Measurements from ENCODE around the gene KCNIP4. TPM values are rescaled to one million over a fixed set of nuclear protein-coding genes. Genes with fewer than 3 reads are reported as not detected.

KCNIP4 gene
- total and polyA plus RNA-seq, 4 donors: 12.5 to 74.2 (median 54.5) TPM

GRCh38 chr4:21454831-21455230 is 493.7 kb downstream of the KCNIP4 start:
- Histone ChIP-seq H3K27ac (ENCODE audit: low read depth, low read length) (no peak overlapping the region), H3K4me3 (ENCODE audit: low read depth, low read length) (no peak overlapping the region), H3K27me3 (ENCODE audit: control insufficient read depth, insufficient read depth, low read length) (no peaks in the 10 kb centered on the region), H3K9me3 (ENCODE audit: control insufficient read depth, insufficient read depth, low read length) (no peaks in the 10 kb centered on the region), H3K4me1 (ENCODE audit: control insufficient read depth, insufficient read depth, low read length) (no peaks in the 10 kb centered on the region), H3K36me3 (ENCODE audit: control insufficient read depth, insufficient read depth, low read length) (no peaks in the 10 kb centered on the region)
- no peak for DNase-seq (ENCODE audit: low read depth in 4 of 6, low spot score in 6 of 6)
- WGBS (ENCODE audit: insufficient coverage): 67% methylated on average over 1 of the region's 1 CpG

DNA sequence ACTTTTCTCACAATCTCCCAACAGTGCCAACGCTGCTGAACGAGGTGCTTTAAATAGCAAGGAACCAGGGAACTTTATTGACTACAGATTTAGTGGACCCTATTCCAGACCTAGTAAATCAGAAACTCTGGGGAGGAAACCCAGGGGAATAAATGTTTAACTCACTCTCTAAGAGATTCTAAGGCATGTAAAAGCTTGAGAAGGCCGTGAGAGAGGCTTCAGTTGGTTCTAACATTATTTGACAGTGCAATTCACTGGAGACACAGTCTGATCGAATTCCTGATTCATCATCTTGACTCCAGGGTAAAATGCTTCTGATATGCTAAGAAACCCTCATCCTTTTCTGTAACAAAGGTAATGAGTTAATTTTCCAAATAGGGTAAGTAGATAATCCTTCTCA is 494.4 kb downstream of the KCNIP4 start:
- Histone ChIP-seq H3K9me3 (ENCODE audit: control insufficient read depth, insufficient read depth, low read length) (no peaks in the 10 kb centered on the region), H3K27me3 (ENCODE audit: control insufficient read depth, insufficient read depth, low read length) (no peaks in the 10 kb centered on the region), H3K36me3 (ENCODE audit: control insufficient read depth, insufficient read depth, low read length) (no peaks in the 10 kb centered on the region), H3K4me3 (ENCODE audit: low read depth, low read length) (no peak overlapping the region), H3K4me1 (ENCODE audit: control insufficient read depth, insufficient read depth, low read length) (no peaks in the 10 kb centered on the region), H3K27ac (ENCODE audit: low read depth, low read length) (no peak overlapping the region)
- no peak for DNase-seq (ENCODE audit: low read depth in 4 of 6, low spot score in 6 of 6)
- WGBS (ENCODE audit: insufficient coverage): 47% methylated on average over 2 of the region's 4 CpGs

- Histone ChIP-seq H3K4me3 (ENCODE audit: low read depth, low read length) (no peak overlapping the region), H3K4me1 (ENCODE audit: control insufficient read depth, insufficient read depth, low read length) (no peaks in the 10 kb centered on the region), H3K27me3 (ENCODE audit: control insufficient read depth, insufficient read depth, low read length) (no peaks in the 10 kb centered on the region), H3K9me3 (ENCODE audit: control insufficient read depth, insufficient read depth, low read length) (no peaks in the 10 kb centered on the region), H3K27ac (ENCODE audit: low read depth, low read length) (no peak overlapping the region), H3K36me3 (ENCODE audit: control insufficient read depth, insufficient read depth, low read length) (no peaks in the 10 kb centered on the region)
- DNase-seq (ENCODE audit: low read depth in 4 of 6, low spot score in 6 of 6): no peak
These were observed 495.6 kb downstream of the KCNIP4 start for GRCh38 chr4:21452931-21453330.

DNA sequence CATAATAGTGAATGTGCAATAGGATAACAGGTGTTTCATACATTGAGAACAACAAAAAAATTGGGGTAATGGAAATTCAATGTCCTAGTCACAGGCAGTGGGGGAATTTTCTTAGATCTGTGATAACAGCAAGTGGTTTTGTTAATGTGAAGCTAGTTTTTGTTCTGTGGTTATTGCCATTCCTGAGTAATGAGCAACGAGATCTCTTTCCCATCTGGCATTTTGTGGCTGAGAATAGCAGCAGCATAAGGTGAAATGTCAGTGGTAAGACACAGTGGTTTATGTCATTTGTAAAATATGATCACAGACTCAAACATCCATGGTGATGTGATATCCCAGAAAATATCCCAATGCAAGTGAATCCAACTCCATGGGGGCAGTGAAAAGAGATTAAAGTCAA is 497.5 kb downstream of the KCNIP4 start:
- WGBS (ENCODE audit: insufficient coverage): no CpG with 5 or more reads among the region's 1 CpG
- Histone ChIP-seq H3K9me3 (ENCODE audit: control insufficient read depth, insufficient read depth, low read length) (no peaks in the 10 kb centered on the region), H3K27me3 (ENCODE audit: control insufficient read depth, insufficient read depth, low read length) (no peaks in the 10 kb centered on the region), H3K4me1 (ENCODE audit: control insufficient read depth, insufficient read depth, low read length) (no peaks in the 10 kb centered on the region), H3K4me3 (ENCODE audit: low read depth, low read length) (no peak overlapping the region), H3K27ac (ENCODE audit: low read depth, low read length) (no peak overlapping the region), H3K36me3 (ENCODE audit: control insufficient read depth, insufficient read depth, low read length) (no peaks in the 10 kb centered on the region)
- no peak for DNase-seq (ENCODE audit: low read depth in 4 of 6, low spot score in 6 of 6)

DNA sequence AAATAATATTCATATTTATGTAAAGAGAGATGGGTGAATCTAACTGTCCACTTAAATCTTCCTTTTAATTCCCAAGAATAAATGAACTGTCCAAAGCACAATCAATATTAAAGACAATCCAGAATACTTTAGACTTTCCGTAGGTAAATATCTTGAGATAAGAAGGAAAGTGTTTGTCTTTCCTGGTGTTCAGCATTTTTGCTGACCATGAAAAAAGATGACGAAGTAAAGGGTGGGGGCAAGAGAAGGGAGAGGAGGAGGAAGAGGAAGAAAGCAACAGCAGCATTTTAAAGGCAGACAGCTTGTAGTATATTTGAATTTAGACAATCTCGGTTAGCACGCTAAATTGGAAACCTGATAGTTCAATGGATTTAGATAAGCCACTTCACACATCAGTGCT is 498.2 kb downstream of the KCNIP4 start:
- H3K36me3 ChIP-seq (ENCODE audit: control insufficient read depth, insufficient read depth, low read length): no peaks in the 10 kb centered on the region
- WGBS (ENCODE audit: insufficient coverage): 50% methylated on average over 1 of the region's 4 CpGs
- no peak overlapping the region for H3K4me3 ChIP-seq (ENCODE audit: low read depth, low read length)
- H3K9me3 ChIP-seq (ENCODE audit: control insufficient read depth, insufficient read depth, low read length): no peaks in the 10 kb centered on the region
- H3K27me3 ChIP-seq (ENCODE audit: control insufficient read depth, insufficient read depth, low read length): no peaks in the 10 kb centered on the region
- no peaks in the 10 kb centered on the region for H3K4me1 ChIP-seq (ENCODE audit: control insufficient read depth, insufficient read depth, low read length)
- no peak for DNase-seq (ENCODE audit: low read depth in 4 of 6, low spot score in 6 of 6)
- no peak overlapping the region for H3K27ac ChIP-seq (ENCODE audit: low read depth, low read length)

DNA sequence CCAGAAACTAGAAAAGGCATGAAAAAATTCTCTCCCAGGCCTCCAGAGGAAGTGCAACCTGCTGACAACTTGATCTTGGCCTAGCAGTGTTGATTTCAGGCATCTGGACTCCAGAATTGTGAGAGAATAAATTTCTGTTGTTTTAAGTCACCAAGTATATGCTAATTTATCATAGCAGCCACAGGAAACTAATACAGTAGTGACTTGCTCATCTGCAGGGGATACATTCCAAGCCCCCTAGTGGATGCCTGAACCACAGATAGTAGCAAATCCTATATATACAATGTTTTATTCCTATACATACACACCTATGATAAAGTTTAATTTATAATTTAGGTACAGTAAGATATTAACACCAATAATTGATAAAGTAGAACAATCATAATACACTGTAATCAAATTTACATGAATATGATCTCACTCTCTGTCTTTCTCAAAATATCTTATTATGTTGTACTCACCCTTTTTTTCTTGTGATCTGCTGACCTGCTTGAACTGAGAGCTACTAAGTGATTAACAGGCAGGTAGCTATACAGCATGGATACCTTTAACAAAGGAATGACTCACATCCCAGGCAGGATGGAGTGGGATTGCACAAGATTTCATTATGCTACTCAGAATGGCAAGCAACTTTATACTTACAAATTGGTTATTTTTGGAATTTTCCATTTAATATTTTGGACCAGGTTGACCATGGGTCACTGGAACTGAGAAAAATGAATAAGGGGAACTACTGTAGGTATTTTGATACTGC is 501.1 kb downstream of the KCNIP4 start:
- Histone ChIP-seq H3K9me3 (ENCODE audit: control insufficient read depth, insufficient read depth, low read length) (no peaks in the 10 kb centered on the region), H3K36me3 (ENCODE audit: control insufficient read depth, insufficient read depth, low read length) (no peaks in the 10 kb centered on the region), H3K27ac (ENCODE audit: low read depth, low read length) (no peak overlapping the region), H3K4me3 (ENCODE audit: low read depth, low read length) (no peak overlapping the region), H3K27me3 (ENCODE audit: control insufficient read depth, insufficient read depth, low read length) (no peaks in the 10 kb centered on the region), H3K4me1 (ENCODE audit: control insufficient read depth, insufficient read depth, low read length) (no peaks in the 10 kb centered on the region)
- no peak for DNase-seq (ENCODE audit: low read depth in 4 of 6, low spot score in 6 of 6)

- DNase-seq (ENCODE audit: low read depth in 4 of 6, low spot score in 6 of 6): peak in 1 of 6 donors; percentile 39
- H3K9me3 ChIP-seq (ENCODE audit: control insufficient read depth, insufficient read depth, low read length): no peaks in the 10 kb centered on the region
- no peaks in the 10 kb centered on the region for H3K4me1 ChIP-seq (ENCODE audit: control insufficient read depth, insufficient read depth, low read length)
- no peak overlapping the region for H3K4me3 ChIP-seq (ENCODE audit: low read depth, low read length)
- no peak overlapping the region for H3K27ac ChIP-seq (ENCODE audit: low read depth, low read length)
- WGBS (ENCODE audit: insufficient coverage): 60% methylated on average over 1 of the region's 2 CpGs
- H3K27me3 ChIP-seq (ENCODE audit: control insufficient read depth, insufficient read depth, low read length): no peaks in the 10 kb centered on the region
- H3K36me3 ChIP-seq (ENCODE audit: control insufficient read depth, insufficient read depth, low read length): no peaks in the 10 kb centered on the region
These were observed 528.4 kb downstream of the KCNIP4 start for GRCh38 chr4:21420166-21420565.

DNA sequence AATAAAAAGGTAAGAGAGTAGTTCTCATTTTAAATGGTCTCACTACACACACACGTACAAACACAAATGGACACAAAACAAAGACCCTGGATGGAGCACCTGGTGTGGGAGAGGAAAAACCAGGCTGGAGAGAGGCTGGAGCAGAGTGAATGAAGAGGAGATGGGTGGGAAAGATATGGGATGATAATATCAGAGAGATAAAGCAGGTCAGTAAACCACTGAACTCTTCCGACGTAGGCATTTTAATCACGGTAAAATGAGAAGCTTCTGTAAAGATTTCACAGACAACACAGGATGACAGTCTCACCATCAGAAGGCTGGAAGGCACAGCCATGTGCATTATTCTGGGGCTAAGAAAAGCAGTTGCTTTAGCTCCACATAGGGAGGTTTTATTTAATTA is 532.8 kb downstream of the KCNIP4 start:
- DNase-seq (ENCODE audit: low read depth in 4 of 6, low spot score in 6 of 6): no peak
- no peak overlapping the region for H3K27ac ChIP-seq (ENCODE audit: low read depth, low read length)
- no peaks in the 10 kb centered on the region for H3K36me3 ChIP-seq (ENCODE audit: control insufficient read depth, insufficient read depth, low read length)
- H3K4me1 ChIP-seq (ENCODE audit: control insufficient read depth, insufficient read depth, low read length): no peaks in the 10 kb centered on the region
- whole genome bisulfite sequencing (ENCODE audit: insufficient coverage): 92% methylated on average over 3 of the region's 4 CpGs
- no peak overlapping the region for H3K4me3 ChIP-seq (ENCODE audit: low read depth, low read length)
- no peaks in the 10 kb centered on the region for H3K9me3 ChIP-seq (ENCODE audit: control insufficient read depth, insufficient read depth, low read length)
- H3K27me3 ChIP-seq (ENCODE audit: control insufficient read depth, insufficient read depth, low read length): no peaks in the 10 kb centered on the region

DNA sequence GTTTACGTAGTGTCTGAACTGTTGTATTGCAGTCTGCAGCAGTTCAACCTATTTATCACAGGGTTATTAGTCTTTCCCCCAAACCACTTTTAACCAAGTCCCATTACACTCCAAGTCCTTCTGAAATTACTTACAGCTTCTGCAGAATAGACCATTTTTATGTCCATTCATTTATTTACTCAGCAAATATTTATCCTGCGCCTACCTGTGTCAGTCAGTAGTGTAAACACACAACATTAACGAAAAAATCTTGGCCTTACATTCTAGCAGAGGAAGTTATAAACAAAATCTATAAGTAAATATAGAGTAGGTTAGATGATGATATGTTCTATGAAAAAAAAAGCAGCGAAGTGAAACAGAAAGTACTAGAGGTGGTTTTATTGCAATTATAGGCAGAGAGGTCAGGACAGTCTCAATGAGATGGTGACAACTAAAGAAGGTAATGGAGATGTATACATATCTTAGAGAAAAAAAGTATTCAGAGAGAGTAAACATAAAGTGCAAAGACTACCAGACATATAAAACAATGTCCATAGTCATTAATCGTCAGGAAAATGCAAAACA is 534.7 kb downstream of the KCNIP4 start:
- H3K36me3 ChIP-seq (ENCODE audit: control insufficient read depth, insufficient read depth, low read length): no peaks in the 10 kb centered on the region
- H3K4me3 ChIP-seq (ENCODE audit: low read depth, low read length): no peak overlapping the region
- DNase-seq (ENCODE audit: low read depth in 4 of 6, low spot score in 6 of 6): no peak
- no peaks in the 10 kb centered on the region for H3K4me1 ChIP-seq (ENCODE audit: control insufficient read depth, insufficient read depth, low read length)
- WGBS (ENCODE audit: insufficient coverage): no CpG with 5 or more reads among the region's 5 CpGs
- no peak overlapping the region for H3K27ac ChIP-seq (ENCODE audit: low read depth, low read length)
- H3K27me3 ChIP-seq (ENCODE audit: control insufficient read depth, insufficient read depth, low read length): no peaks in the 10 kb centered on the region
- H3K9me3 ChIP-seq (ENCODE audit: control insufficient read depth, insufficient read depth, low read length): no peaks in the 10 kb centered on the region

- no peaks in the 10 kb centered on the region for H3K27me3 ChIP-seq (ENCODE audit: control insufficient read depth, insufficient read depth, low read length)
- no peak for DNase-seq (ENCODE audit: low read depth in 4 of 6, low spot score in 6 of 6)
- H3K4me3 ChIP-seq (ENCODE audit: low read depth, low read length): no peak overlapping the region
- 57% methylated on average over 1 of the region's 1 CpG for WGBS (ENCODE audit: insufficient coverage)
- no peaks in the 10 kb centered on the region for H3K4me1 ChIP-seq (ENCODE audit: control insufficient read depth, insufficient read depth, low read length)
- H3K36me3 ChIP-seq (ENCODE audit: control insufficient read depth, insufficient read depth, low read length): no peaks in the 10 kb centered on the region
- no peak overlapping the region for H3K27ac ChIP-seq (ENCODE audit: low read depth, low read length)
- no peaks in the 10 kb centered on the region for H3K9me3 ChIP-seq (ENCODE audit: control insufficient read depth, insufficient read depth, low read length)
These were observed 537.5 kb downstream of the KCNIP4 start for GRCh38 chr4:21411086-21411485.

Data from spinal cord (tissue), 10 donors.